GM21367 (cell line): Measurements from ENCODE around the gene STARD7.
"Not testable (repeated sequence)": the region's sequence is repeated elsewhere in the genome, so short reads cannot be mapped to it uniquely, and the experiment has no call there.

Source experiments
- ATAC-seq: cut with Tn5 transposase; IDR thresholded peaks from one replicate; pipeline ENCODE4 v1.9.1; 2021; ENCODE audit not compliant: unreplicated experiment

The STARD7 gene, protein sequence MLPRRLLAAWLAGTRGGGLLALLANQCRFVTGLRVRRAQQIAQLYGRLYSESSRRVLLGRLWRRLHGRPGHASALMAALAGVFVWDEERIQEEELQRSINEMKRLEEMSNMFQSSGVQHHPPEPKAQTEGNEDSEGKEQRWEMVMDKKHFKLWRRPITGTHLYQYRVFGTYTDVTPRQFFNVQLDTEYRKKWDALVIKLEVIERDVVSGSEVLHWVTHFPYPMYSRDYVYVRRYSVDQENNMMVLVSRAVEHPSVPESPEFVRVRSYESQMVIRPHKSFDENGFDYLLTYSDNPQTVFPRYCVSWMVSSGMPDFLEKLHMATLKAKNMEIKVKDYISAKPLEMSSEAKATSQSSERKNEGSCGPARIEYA

DNA sequence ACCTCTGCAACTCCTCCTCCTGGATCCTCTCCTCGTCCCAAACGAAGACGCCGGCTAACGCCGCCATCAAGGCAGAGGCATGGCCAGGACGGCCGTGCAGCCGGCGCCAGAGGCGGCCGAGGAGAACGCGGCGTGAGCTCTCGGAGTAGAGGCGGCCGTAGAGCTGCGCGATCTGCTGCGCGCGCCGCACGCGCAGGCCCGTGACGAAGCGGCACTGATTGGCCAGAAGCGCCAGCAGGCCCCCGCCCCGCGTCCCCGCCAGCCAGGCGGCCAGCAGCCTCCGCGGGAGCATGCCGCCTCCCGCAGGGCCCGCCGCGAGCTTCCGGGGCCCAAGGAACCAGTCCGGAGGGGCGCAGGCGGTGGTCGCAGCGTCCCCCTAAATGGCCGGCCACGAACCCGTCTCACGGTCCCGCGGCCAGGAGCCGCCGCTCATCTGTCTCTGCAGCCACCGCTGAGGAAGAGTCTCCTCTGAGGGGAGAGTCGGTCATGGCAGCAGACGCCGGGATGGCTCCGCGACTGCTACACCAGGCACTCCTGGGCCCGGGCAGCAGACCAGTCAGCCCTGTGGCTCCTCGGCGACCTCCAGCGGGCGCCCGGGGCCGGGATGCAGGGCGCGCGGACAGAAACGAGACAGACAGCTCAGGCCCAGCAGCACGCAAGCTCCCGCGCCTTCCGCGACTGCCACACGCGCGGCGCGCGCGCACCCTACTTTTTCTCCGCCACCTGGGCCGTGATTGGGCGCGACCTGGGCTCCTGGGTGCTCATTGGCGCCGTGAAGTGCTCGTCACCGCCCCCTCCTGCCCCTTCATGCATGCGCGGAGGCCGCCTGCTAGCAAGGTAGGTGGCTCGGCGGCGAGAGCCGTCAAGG lies at the start of gene STARD7:
Gene STARD7 (minus strand): TSS at position 685 of the 868 bp plus-strand sequence. CDS start 393 bp downstream, at position 292.
- peak; percentile 76 for ATAC-seq

DNA sequence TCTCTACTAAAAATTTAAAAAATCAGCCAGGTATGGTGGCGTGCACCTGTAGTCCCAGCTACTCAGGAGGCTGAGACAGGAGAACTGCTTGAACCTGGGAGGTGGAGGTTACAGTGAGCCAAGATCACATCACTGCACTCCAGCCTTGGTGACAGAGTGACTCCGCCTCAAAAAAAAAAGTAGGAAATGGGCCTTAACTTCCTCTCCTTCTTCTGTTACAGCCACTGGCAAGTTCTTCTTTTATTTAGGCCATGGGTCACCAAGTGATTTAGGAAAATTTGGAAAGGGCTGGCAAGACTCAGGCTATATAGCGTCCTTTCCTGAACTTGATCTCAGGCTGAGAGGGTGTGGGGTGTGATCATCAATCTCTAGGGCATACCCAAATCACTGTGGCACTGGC lies 49.1 kb upstream of the STARD7 start:
- not testable (repeated sequence) for ATAC-seq

DNA sequence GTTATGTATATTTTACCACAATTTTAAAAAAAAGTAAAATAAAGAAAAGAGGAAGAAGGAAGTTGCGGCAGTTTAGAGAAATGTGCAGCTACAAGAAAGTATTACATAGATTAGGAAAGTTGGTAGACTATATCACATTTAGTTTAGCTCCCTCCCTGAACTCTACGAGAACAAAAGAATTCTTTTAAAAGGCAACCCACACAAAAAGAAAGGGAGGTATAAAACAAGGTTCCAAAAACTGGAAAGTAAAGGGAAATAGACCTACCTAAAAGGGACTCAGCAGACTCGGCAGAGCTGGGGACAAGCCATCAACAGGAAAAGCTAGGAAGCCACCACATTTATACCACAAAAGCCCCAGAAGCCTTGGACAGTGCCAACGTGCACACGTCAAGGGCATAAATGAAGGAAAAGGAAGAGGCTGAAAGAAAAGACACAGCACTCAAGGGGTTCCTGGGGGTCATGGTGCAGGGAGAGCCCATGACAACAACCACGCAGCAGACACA lies 48.0 kb upstream of the STARD7 start:
- ATAC-seq: no peak

DNA sequence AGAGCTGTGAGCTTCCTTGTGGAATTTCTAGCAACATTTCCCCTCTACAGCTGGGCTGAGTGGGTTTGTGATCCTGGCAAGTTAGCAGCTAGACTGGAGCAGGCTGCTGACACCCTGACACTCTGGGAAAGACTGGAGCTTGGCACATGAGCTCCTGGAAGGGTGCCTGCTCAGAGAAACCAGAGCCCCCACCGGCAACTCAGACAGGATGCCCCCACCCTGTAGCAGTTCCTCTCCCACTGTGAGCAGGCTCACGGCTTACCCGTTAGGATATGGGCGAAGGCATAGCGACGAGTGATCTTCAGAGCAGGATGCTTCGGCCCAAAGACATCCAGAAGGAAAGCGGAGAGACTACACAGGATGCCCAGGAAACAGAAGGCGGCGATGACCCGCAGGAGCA lies 45.9 kb upstream of the STARD7 start:
- no peak for ATAC-seq

DNA sequence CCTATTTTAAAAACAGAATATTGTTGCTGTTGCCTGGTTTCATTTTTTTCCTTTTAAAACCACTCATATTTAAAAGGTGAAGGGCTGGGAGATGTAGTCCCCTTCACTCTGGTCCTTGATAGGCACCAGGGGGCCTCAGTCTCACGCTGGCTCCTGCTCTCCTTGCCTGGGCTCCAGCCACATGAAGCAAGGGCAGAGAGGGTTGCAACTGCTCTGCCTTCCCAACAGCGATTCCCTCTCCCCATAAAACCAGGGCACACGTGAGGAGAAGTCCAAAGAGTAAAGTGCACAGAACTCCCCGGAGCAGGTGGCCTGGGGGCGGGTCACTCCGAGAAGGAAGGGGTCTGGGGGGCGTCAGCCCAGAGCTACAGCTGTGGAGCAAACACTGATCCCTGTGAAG lies 44.4 kb upstream of the STARD7 start:
- ATAC-seq: no peak

DNA sequence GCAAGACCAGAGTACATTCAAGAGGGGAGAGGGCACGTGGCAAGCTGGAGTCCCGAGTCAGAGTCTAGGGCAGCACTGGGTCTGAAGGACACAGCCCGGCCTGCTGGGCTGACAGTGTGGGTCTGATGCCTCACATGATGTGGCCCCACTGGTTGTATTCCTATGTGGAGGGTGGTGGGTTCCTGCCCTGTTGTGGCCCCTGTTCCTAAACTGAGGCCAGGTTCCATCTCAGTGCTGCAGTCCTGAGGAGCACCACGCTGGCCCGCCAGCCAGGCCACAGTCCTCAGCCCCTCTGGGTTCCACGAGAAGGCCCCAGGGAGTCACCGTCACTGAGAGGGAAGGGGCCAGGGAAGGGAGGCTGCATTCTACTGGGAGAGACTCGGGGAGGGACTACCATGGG lies 43.9 kb upstream of the STARD7 start:
- ATAC-seq: no peak

DNA sequence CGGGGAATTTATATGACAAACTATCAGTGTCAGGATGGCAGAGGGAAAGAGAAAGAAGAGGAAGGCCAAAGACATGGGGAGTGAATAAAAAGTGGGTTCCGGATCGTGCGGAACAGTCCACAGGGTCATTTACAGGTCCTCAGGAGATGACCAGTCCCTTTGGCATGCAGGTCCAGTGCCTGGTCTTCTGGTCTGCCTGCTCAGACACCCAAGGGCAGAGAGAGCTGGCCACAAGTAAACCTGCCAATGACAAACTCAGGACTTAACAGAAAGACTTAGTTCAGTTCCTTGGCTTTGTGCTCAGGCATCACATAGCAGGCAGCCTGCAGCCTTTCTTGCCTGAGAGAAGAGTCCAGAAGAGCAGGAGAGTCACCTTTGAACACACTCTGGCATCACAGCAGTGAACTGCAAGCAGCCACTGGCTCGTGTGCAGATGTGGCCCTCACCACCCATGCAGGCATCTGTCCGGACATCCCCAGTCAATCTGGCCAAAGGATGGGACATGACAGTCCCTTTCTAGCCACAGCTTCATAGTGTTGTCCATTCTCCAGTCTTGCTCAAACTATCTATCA lies 43.2 kb upstream of the STARD7 start:
- no peak for ATAC-seq

DNA sequence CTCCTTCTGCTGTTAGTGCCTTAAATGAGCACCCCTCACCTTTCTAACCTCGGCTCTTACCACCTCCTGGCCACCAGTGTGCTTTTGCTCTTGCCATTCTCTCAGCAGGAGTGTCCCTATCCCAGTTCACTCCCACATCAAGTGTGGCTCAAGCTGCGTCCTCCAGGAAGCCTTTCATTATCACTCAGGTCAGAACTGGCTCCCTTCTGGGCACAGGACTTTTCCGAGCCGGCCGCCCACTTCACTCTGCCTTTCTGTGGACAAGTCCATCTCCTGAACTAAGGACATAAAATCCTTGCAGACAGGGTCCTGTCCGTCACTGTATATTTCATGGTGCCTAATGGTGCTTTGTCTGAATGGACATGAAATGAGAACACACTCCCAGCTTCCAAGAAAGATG lies 41.6 kb upstream of the STARD7 start:
- ATAC-seq: no peak

DNA sequence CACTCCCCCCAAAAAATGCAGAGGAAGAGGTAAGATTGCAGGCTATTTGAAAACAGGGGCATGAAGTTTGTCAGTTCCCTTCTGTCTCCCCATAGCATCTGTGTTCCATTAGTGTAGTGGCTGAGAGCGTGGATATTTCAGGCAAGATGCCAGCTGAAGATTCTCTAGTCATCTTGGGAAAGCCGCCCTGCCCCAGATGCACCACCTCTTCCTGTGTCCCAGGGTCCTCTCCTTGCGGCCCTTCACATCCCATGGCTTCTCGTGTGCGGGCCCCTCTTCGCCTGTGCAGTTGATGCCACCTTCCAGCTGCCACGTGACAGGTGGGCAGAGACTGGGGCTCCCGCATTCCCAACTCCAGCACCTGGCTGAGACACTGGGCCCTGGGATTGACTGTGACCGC lies 41.0 kb upstream of the STARD7 start:
- no peak for ATAC-seq

DNA sequence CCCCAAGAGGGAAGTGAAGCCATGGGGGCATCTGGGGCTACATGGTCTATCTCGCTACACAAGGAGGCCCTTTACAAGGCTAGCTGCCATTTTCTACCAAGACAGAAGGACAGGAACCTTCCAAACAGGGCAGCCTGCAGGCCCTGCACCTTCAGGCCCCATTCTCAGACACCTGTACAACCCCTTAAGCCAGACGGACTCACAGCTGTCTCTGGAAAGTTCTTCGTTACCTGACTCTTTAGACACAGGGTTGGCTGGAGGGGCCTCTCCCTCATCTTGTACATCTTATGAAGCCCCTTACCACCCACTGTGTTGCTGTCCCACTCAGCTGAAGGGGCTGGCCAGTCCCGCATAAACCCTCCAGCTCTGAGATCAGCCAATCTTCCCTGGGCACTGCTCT lies 40.0 kb upstream of the STARD7 start:
- ATAC-seq: no peak

DNA sequence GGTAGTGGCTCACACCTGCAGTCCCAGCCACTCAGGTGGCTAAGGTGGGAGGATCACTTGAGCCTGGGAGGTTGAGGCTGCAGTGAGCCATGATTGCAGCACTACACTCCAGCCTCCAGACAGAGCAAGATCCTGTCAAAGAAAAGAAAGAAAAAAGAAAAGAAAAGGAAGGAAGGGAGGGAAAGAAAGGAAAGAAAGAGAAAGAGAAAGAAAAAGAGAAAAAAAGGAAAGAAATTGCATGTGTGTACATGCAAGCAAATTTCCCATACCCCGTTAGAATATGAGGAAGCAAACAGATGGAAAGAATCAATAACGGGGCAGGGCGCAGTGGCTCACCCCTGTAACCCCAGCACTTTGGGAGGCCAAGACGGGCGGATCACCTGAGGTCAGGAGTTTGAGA lies 39.3 kb upstream of the STARD7 start:
- no peak for ATAC-seq

DNA sequence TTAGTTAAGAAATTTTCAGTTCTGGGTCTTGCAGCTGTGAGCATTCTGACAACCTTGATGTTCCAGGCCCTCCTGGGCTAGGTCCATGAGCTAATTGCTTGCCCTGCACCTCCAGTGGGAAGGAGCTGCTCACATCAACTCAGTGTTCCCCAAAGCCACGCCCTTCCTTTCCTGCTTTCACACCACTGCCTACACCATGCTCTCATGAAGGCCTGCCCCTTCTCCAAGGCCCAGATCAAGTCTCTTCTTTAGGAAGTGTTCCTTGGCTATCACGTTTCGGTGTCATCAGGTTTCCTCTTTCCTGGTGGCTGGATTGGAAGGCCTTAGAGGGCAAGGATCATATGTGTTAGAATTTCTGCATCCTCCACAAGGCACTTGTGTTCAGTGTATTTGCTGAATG lies 38.4 kb upstream of the STARD7 start:
- ATAC-seq: no peak

DNA sequence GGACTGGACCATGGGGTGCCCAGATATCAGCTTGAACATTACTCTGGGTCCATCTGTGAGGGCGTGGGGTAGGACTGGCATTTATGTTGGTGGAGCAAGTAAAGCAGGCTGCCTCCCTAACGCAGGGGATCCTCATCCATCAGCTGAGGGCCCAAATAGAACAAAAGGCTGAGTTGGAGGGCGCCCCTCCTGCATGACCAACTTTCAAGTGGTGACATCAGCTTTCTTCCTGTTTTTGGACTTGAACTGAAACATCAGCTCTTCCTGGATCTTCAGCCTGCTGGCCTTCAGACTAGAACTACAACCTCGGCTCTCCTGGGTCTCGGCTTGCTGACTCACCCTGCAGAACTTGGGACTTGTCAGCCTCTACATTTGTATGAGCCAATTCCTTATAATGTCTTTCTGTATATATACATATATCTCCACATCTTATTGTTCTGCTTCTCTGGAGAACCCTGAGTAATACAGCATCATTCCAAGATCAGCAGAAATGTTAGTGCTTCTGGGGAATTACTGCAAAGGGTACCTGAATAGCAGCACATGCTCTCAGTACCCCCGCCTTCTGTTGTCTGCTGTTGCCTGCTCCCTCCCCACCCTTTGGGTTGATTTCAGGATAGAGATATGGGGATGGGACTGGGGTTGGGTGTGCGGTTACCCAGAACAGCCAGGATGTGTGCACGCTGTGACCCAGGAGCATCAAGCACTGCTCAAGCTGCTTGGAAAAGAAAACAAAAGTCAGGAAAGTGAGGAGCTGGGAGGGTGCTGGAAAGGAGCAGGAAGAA lies 37.2 kb upstream of the STARD7 start:
- no peak for ATAC-seq

DNA sequence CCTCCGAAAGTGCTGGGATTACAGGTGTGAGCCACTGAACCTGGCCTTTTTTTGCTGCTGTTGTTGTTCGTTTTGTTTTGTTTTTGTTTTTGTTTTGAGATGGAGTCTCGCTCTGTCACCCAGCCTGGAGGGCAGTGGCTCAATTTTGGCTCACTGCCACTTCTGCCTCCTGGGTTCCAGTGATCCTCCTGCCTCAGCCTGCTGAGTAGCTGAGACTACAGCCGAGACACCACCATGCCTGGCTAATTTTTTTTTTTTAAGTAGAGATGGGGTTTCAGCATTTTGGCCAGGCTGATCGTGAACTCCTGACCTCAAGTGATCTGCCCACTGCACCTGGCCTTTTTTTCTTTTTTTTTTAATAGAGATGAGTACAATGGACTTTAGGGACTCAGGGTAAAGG lies 35.2 kb upstream of the STARD7 start:
- no peak for ATAC-seq

DNA sequence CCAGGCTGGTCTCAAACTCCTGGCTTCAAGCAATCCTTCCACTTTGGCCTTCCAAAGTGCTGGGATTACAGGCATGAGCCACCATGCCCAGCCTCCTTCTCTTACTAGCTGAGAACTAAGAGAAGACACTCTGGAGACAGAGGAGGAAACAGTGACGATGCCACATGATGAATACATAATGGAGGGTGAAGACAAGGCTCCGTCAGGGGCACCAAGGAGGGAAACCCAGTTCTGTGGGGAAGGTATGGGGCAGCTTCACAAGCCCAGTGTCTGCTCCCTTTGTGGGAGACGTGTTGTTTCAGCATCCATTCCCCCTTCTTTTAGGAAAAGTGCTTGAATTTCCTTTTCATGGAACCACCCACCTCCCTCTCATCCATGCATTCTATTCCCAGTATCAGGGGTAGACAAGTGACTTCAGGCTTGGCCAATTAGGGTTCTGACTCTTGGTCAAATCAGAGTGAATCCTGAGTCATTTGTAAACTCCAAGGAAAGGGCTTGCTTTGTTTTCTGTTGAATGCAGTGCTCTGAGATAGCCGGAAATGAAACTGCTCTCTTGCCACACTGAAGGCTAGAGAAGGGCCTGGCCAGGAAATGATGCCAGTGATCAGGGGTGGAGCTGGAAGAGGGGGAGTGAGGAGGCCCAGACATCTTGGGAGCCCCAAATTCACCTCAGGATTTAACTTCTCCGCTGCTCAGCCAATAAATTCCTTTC lies 33.4 kb upstream of the STARD7 start:
- peak; percentile 74 for ATAC-seq

DNA sequence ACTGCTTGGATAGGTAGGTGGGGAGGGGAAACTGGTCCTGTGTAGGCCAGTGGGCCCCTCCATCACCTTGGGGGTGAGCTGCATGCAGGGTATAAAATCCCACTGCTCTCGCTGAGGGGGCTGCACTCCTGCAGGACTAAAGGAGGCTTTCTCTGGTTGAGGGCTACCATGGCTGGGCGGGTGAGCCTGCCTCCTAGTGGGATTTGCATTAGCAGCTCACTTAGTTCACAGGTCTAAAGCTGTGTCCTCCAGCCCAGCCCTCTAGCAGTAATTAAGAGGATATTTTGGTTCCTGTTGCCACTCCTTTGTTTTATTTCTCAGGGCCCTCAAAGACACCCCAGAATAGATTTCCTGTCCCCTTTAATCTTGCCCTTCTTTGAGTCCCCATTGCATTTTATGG lies 32.6 kb upstream of the STARD7 start:
- ATAC-seq: no peak

DNA sequence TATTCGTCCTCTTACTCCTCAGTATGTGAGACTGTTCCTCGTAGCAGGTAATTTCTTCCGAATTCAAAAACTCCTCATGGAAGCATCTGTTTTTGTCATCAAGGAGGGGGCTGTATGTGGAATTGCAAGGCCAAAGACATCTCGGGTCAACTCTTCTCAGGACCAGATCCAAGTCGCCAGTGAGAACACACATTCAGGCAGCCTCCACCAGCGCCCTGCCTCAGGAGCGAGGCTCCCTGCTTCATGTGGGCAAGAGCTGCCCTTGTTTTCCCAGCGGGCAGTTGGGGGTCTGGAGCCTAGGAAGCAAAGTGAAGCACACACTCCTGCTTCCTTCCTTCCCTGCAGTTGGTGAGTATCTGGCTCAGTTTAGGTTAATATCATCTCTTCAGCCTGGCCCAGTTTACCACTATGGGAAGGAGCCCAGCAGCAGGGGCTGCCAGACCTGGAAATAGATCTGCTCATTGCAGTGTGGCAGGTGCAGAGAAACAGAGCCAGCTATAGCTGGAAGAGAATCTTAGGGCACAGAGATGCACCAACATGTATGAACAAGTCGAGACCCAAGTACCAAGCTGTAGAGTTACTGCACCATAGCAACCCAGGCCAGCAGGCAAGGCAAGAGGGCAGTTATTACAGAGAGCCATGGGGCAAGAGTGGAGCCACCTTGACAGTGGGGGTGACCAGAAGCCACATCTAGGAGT lies 31.9 kb upstream of the STARD7 start:
- no peak for ATAC-seq

DNA sequence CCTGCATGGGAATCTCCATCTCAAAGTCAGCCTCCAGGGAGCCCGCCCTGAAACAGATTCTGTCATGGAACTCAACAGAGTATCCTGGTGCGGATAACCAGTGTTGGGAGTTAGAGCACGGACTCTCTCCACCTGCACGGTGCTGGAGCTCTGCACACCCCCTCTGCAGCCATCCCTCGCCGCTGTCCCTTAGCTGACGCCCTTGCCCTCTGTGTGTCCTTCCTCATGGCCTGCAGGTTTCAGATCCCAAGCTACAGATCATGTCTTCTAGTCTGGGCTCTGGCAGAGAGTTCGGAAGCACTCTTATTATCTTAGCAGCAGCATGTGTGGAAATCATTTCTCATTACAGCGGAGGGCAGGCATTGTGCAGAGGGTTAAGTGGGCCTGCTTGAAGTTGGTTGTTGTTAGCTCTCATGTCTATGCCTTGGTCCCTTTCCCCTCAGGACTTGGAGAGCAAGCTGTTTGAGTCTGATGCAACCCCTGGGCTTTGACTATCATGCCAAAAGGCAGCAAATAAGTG lies 31.2 kb upstream of the STARD7 start:
- ATAC-seq: no peak

DNA sequence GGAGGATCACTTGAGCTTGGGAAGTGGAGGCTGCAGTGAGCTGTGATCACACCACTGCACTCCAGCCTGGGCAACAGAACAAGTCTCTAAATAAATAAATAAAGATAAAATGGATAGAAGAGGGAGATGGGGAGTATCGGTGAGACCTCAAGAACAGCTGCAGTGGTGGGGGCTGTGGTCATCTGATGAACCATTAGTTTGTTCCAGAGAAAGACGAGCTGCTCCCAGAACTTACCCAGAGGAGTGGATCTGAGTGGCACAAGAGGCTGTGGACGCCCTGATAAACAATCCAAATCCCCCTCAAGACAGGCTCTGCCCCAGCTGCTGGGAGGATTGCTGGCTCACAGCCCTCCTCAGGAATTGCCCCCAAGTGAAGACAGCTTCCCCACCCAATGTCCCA lies 30.5 kb upstream of the STARD7 start:
- no peak for ATAC-seq
